ENCODE measurements around the gene PPARA. TPM values are rescaled to one million over a fixed set of nuclear protein-coding genes. Genes with fewer than 3 reads are reported as not detected.

The PPARA gene
- total and polyA plus RNA-seq, 9 of the 15 experiments (the other 6 are each of a cell fraction or from before 2014, with no cell fraction given), result 0.64 to 5.3 (median 3.5) TPM

GRCh38 chr22:46127556-46127955 lies 22.8 kb upstream of the PPARA start:
- Histone ChIP-seq H4K20me1 (replicated peaks; ENCODE audit: control insufficient read depth, insufficient read depth, low read length) (no peaks in the 10 kb centered on the region), H2AFZ (ENCODE audit: low read depth, low read length) (no peak overlapping the region), H3K27ac (ENCODE audit: extremely low read depth, low read depth, low read length) (no peak overlapping the region), H3K9me3 (replicated peaks; ENCODE audit: control insufficient read depth, insufficient read depth, low read depth, low read length) (no peaks in the 10 kb centered on the region), H3K79me2 (ENCODE audit: control insufficient read depth, insufficient read depth, low read length) (no peaks in the 10 kb centered on the region), H3K4me3 (no peak overlapping the region), H3K9me1 (ENCODE audit: control insufficient read depth, insufficient read depth, low read length) (no peaks in the 10 kb centered on the region), H3K27me3 (ENCODE audit: control insufficient read depth in 2 of 2, insufficient read depth in 2 of 2, low read length in 2 of 2) (no peaks in the 10 kb centered on the region), H3K4me2 (ENCODE audit: insufficient read depth, low read length) (no peak overlapping the region), H3K9ac (ENCODE audit: insufficient read depth in 1 of 2, low read depth in 2 of 2, low read length in 2 of 2) (no peak overlapping the region), H3K36me3 (ENCODE audit: control insufficient read depth, insufficient read depth, low read length) (no peaks in the 10 kb centered on the region), H3K4me1 (replicated peaks in 1 of 2; ENCODE audit: control insufficient read depth in 2 of 2, insufficient read depth in 2 of 2, low read length in 2 of 2) (peaks cover 0 to 69% of the 10 kb centered on the region in 2 experiments; a peak in 2 of 5 replicates)
- 17% methylated on average over 4 of the region's 10 CpGs for WGBS (ENCODE audit: insufficient coverage, low coverage, missing lambda C conversion rate)
- no TSS peak for BruUV-seq (replicated peaks)
- intact Hi-C loops (cut with micrococcal nuclease) (no loop called here), in situ Hi-C loops (cut with MboI) (loop anchor here (10.0 kb wide), 1 partner anchor 417 kb away; no protein-coding TSS in a partner anchor)
- TF ChIP-seq HDAC1 (IDR thresholded peaks at IDR 0.05), result no peak
- TF ChIP-seq, protein P1, sequence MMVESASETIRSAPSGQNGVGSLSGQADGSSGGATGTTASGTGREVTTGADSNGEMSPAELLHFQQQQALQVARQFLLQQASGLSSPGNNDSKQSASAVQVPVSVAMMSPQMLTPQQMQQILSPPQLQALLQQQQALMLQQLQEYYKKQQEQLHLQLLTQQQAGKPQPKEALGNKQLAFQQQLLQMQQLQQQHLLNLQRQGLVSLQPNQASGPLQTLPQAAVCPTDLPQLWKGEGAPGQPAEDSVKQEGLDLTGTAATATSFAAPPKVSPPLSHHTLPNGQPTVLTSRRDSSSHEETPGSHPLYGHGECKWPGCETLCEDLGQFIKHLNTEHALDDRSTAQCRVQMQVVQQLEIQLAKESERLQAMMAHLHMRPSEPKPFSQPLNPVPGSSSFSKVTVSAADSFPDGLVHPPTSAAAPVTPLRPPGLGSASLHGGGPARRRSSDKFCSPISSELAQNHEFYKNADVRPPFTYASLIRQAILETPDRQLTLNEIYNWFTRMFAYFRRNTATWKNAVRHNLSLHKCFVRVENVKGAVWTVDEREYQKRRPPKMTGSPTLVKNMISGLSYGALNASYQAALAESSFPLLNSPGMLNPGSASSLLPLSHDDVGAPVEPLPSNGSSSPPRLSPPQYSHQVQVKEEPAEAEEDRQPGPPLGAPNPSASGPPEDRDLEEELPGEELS (CRISPR knock-in tag; IDR thresholded peaks at IDR 0.05; ENCODE audit: borderline replicate concordance), result no peak
- no peak for TF ChIP-seq SMC3 (conservative IDR thresholded peaks at IDR 0.05; ENCODE audit: insufficient read depth, low read depth, low read length)
- TF ChIP-seq RUNX1 (IDR thresholded peaks at IDR 0.05; ENCODE audit: low read depth), result no peak
- no peak for TF ChIP-seq SREBF1 (IDR thresholded peaks at IDR 0.05; ENCODE audit: borderline replicate concordance, low read depth, low read length)
- TF ChIP-seq ZNF445 (CRISPR knock-in tag; IDR thresholded peaks at IDR 0.05; ENCODE audit: low read depth), result no peak
- TF ChIP-seq ZBTB5 (IDR thresholded peaks at IDR 0.05), result no peak
- no peak for TF ChIP-seq ZBTB7A (IDR thresholded peaks at IDR 0.05; ENCODE audit: borderline replicate concordance, control insufficient read depth, low read depth, low read length)
- TF ChIP-seq ZNF146 (CRISPR knock-in tag; IDR thresholded peaks at IDR 0.05; ENCODE audit: unreplicated experiment), result no peak
- TF ChIP-seq DEAF1 (CRISPR knock-in tag; IDR thresholded peaks at IDR 0.05), result no peak
- TF ChIP-seq, protein P2, sequence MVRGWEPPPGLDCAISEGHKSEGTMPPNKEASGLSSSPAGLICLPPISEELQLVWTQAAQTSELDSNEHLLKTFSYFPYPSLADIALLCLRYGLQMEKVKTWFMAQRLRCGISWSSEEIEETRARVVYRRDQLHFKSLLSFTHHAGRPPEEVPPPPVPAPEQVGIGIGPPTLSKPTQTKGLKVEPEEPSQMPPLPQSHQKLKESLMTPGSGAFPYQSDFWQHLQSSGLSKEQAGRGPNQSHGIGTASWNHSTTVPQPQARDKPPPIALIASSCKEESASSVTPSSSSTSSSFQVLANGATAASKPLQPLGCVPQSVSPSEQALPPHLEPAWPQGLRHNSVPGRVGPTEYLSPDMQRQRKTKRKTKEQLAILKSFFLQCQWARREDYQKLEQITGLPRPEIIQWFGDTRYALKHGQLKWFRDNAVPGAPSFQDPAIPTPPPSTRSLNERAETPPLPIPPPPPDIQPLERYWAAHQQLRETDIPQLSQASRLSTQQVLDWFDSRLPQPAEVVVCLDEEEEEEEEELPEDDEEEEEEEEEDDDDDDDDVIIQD (CRISPR knock-in tag; IDR thresholded peaks at IDR 0.05), result no peak
- no peak for TF ChIP-seq HMG20A (CRISPR knock-in tag; conservative IDR thresholded peaks at IDR 0.05)
- TF ChIP-seq NR4A1 (CRISPR knock-in tag; IDR thresholded peaks at IDR 0.05), result no peak
- no peak for TF ChIP-seq NR4A1 (tag; IDR thresholded peaks at IDR 0.05)
- no peak for TF ChIP-seq RFX1 (IDR thresholded peaks at IDR 0.05)
- no peak for DNase-seq (ENCODE audit: extremely low read depth in 1 of 4, low spot score in 3 of 4)
- ATAC-seq, result no peak
- ChIA-PET POLR2A (no interaction called here), CTCF (ENCODE audit: low intra/inter-chr PET ratio) (no interaction called here)
- no peak for FAIRE-seq

Data from K562 (cell line).